DOHH2 (cell line): ENCODE data around the gene CTNNAL1.

Source experiments
- H3F3A ChIP-seq: fragments of 200-600 bp; sonication (generic), shearing (Covaris generic); 2 replicates; pipeline ENCODE4 v1.6.0; 2016; ENCODE audit warnings: antibody characterized with exemption, mild to moderate bottlenecking; ENCODE audit not compliant: control insufficient read depth, insufficient read depth
- H3K27ac ChIP-seq: fragments of 200-600 bp; sonication (generic); 2 replicates; pipeline ENCODE4 v1.5.1; 2014; ENCODE audit warnings: low read depth, mild to moderate bottlenecking, low read length, moderate library complexity
- H3K27me3 ChIP-seq: fragments of 200-600 bp; sonication (generic); 2 replicates; pipeline ENCODE4 v1.6.1; 2014; ENCODE audit warnings: mild to moderate bottlenecking, low read length, mixed read lengths; ENCODE audit not compliant: control insufficient read depth
- H3K36me3 ChIP-seq: fragments of 200-600 bp; sonication (generic); 2 replicates; pipeline ENCODE4 v1.6.1; 2014; ENCODE audit warnings: mild to moderate bottlenecking, low read length, moderate library complexity, mixed read lengths; ENCODE audit not compliant: control insufficient read depth
- H3K4me1 ChIP-seq: fragments of 200-600 bp; sonication (generic); 2 replicates; pipeline ENCODE4 v1.6.1; 2014; ENCODE audit warnings: mild to moderate bottlenecking, low read length, mixed read lengths; ENCODE audit not compliant: control insufficient read depth
- H3K4me2 ChIP-seq: fragments of 200-600 bp; sonication (generic); 2 replicates; pipeline ENCODE4 v1.6.0; 2014; ENCODE audit warnings: mild to moderate bottlenecking, low read length, moderate library complexity
- H3K4me3 ChIP-seq: fragments of 200-600 bp; sonication (generic); 2 replicates; pipeline ENCODE4 v1.5.1; 2014; ENCODE audit warnings: mild to moderate bottlenecking, low read length, mixed read lengths
- H3K79me2 ChIP-seq: fragments of 200-600 bp; sonication (generic); 2 replicates; pipeline ENCODE4 v1.6.1; 2014; ENCODE audit warnings: mild to moderate bottlenecking, low read length, mixed read lengths; ENCODE audit not compliant: control insufficient read depth
- H3K9me2 ChIP-seq: fragments of 200-600 bp; sonication (generic); replicated peaks from 2 replicates; pipeline ENCODE4 v1.6.1; 2014; ENCODE audit warnings: mild to moderate bottlenecking, low read length, mixed read lengths; ENCODE audit not compliant: control insufficient read depth
- H3K9me3 ChIP-seq: fragments of 200-600 bp; sonication (generic); 2 replicates; pipeline ENCODE4 v1.6.1; 2014; ENCODE audit warnings: antibody characterized with exemption, low read length, mixed read lengths; ENCODE audit not compliant: control insufficient read depth, insufficient read depth
- H4K20me1 ChIP-seq: fragments of 200-600 bp; sonication (generic); 2 replicates; pipeline ENCODE4 v1.6.0; 2014; ENCODE audit warnings: low read depth, mild to moderate bottlenecking, antibody characterized with exemption, low read length, moderate library complexity; ENCODE audit not compliant: control insufficient read depth, insufficient read depth
- CTCF ChIP-seq: fragments of 200-600 bp; sonication (generic); IDR thresholded peaks from one replicate; pipeline ENCODE4 v1.5.1; 2014; ENCODE audit warnings: antibody characterized with exemption, mild to moderate bottlenecking, low read depth, low read length; ENCODE audit not compliant: poor library complexity, severe bottlenecking
- EZH2phosphoT487 ChIP-seq: fragments of 200-600 bp; sonication (generic); IDR thresholded peaks from 2 replicates; pipeline ENCODE4 v1.6.1; 2017; ENCODE audit warnings: borderline replicate concordance, mild to moderate bottlenecking, antibody characterized with exemption, low read length, moderate library complexity, mixed read lengths

CTNNAL1 gene

GRCh38 chr9:109022873-109023272, 9.6 kb upstream of the CTNNAL1 start:
- Histone ChIP-seq H3K79me2 (no peaks in the 10 kb centered on the region), H3K9me3 (no peaks in the 10 kb centered on the region), H3K4me3 (no peak overlapping the region), H3K4me1 (no peaks in the 10 kb centered on the region), H3K4me2 (no peak overlapping the region), H3K27me3 (no peaks in the 10 kb centered on the region), H3F3A (no peaks in the 10 kb centered on the region), H3K9me2 (no peaks in the 10 kb centered on the region), H3K36me3 (peaks cover 48% of the 10 kb centered on the region), H3K27ac (no peak overlapping the region), H4K20me1 (no peaks in the 10 kb centered on the region)
- TF ChIP-seq EZH2phosphoT487: no peak

GRCh38 chr9:109020581-109021511, 7.5 kb upstream of the CTNNAL1 start:
- no peaks in the 10 kb centered on the region for H4K20me1 ChIP-seq
- H3K27me3 ChIP-seq: no peaks in the 10 kb centered on the region
- H3K36me3 ChIP-seq: peaks cover 46% of the 10 kb centered on the region
- H3K4me1 ChIP-seq: no peaks in the 10 kb centered on the region
- H3K4me3 ChIP-seq: no peak overlapping the region
- no peak overlapping the region for H3K27ac ChIP-seq
- no peaks in the 10 kb centered on the region for H3K79me2 ChIP-seq
- H3K4me2 ChIP-seq: no peak overlapping the region
- H3K9me2 ChIP-seq: no peaks in the 10 kb centered on the region
- TF ChIP-seq CTCF: no peak
- TF ChIP-seq EZH2phosphoT487: no peak
- H3K9me3 ChIP-seq: no peaks in the 10 kb centered on the region
- peaks cover 7% of the 10 kb centered on the region for H3F3A ChIP-seq

GRCh38 chr9:109020113-109020512, 6.8 kb upstream of the CTNNAL1 start:
- Histone ChIP-seq H3F3A (peaks cover 14% of the 10 kb centered on the region), H3K79me2 (no peaks in the 10 kb centered on the region), H4K20me1 (no peaks in the 10 kb centered on the region), H3K36me3 (peaks cover 39% of the 10 kb centered on the region), H3K9me3 (no peaks in the 10 kb centered on the region), H3K27ac (no peak overlapping the region), H3K4me2 (no peak overlapping the region), H3K9me2 (no peaks in the 10 kb centered on the region), H3K27me3 (no peaks in the 10 kb centered on the region), H3K4me3 (no peak overlapping the region), H3K4me1 (no peaks in the 10 kb centered on the region)
- TF ChIP-seq CTCF (no peak), EZH2phosphoT487 (no peak)

GRCh38 chr9:109019420-109019819, 6.1 kb upstream of the CTNNAL1 start:
- Histone ChIP-seq H3K9me3 (no peaks in the 10 kb centered on the region), H3K9me2 (no peaks in the 10 kb centered on the region), H3K4me2 (no peak overlapping the region), H3K27ac (no peak overlapping the region), H3K4me3 (no peak overlapping the region), H3K79me2 (no peaks in the 10 kb centered on the region), H3K36me3 (peaks cover 37% of the 10 kb centered on the region), H3K27me3 (no peaks in the 10 kb centered on the region), H4K20me1 (no peaks in the 10 kb centered on the region), H3F3A (peaks cover 20% of the 10 kb centered on the region), H3K4me1 (no peaks in the 10 kb centered on the region)
- TF ChIP-seq CTCF: no peak
- TF ChIP-seq EZH2phosphoT487: no peak
